GM12874 (cell line): Measurements from ENCODE around the gene PARN.

Experiments used
- TF ChIP-seq, protein P1 (sequence below): IDR thresholded peaks from 2 replicates; pipeline ENCODE4 v1.5.1; 2011; ENCODE audit warnings: low read depth, mild to moderate bottlenecking, control low read depth, low read length, moderate library complexity; ENCODE audit not compliant: insufficient read depth

The PARN gene

DNA sequence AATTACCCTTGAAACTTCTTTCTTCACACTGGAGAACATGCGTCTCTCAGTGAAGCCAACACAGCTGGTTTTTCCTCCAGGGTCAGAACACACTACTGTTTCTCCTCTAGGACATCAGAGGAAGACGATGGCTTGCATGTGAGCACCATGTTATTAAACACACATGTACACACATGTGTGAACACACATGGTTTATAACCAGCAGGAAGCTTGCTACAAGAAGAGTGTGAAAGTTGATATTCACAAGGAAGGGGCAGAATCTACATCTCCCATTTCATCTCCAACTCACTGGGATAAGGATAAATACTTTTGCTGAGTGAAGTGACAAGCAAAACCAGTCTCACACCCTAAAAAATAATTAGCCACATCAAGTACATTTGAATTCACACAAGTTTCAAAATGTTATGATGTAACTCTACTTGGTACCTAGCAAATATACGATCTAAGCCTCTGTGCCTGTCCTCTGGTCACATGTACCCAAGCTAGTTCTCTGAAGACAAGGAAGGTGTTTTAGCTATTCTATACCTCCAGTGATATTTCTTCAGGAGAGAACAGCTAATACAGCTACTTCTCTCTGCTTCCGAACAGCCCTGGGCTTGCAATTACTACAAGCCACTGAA, 127.7 kb downstream of the PARN start:
- TF ChIP-seq, protein P1, sequence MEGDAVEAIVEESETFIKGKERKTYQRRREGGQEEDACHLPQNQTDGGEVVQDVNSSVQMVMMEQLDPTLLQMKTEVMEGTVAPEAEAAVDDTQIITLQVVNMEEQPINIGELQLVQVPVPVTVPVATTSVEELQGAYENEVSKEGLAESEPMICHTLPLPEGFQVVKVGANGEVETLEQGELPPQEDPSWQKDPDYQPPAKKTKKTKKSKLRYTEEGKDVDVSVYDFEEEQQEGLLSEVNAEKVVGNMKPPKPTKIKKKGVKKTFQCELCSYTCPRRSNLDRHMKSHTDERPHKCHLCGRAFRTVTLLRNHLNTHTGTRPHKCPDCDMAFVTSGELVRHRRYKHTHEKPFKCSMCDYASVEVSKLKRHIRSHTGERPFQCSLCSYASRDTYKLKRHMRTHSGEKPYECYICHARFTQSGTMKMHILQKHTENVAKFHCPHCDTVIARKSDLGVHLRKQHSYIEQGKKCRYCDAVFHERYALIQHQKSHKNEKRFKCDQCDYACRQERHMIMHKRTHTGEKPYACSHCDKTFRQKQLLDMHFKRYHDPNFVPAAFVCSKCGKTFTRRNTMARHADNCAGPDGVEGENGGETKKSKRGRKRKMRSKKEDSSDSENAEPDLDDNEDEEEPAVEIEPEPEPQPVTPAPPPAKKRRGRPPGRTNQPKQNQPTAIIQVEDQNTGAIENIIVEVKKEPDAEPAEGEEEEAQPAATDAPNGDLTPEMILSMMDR, result no peak

DNA sequence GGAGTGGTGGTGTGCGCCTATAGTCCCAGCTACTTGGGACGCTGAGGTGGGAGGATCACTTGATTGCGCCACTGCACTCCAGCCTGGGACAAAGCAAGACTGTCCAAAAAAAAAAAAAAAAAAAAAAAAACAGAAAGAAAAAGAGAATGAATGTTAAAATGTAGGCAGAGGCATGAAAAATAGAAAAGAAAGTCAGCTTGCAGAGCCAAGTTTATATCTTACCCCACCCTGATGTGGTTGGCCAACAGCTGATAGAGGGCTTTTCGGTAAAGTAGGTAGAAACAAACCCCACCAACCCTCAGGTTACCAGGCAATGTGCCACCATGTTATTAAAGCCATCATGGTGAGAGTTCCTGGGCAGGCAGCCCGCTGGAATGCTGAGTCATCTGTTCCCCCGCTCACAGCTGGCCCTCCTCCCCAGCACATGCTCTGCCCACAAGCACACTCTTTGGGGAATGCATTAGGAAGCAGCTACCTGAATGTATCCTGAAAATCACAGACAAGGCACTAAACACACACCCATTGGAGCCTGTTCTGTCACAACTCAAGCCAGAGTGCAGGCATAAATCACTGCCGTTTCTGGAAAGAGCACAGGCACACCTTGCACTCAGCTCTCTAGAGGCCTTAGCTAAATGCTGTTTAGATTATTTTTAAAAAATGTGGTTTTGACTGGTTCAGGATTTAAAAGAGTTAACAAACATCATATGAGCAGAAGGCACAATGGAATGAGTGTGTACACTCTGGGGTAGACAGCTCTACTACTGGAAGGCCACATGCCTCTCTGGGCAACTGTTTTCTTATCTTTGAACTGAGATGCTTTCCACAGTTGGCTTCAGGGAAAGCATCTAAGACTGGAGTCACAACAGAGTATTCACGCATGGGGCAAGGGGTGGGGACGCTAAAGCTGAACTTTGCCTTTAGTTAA, 128.5 kb downstream of the PARN start:
- TF ChIP-seq, protein P1, result no peak

DNA sequence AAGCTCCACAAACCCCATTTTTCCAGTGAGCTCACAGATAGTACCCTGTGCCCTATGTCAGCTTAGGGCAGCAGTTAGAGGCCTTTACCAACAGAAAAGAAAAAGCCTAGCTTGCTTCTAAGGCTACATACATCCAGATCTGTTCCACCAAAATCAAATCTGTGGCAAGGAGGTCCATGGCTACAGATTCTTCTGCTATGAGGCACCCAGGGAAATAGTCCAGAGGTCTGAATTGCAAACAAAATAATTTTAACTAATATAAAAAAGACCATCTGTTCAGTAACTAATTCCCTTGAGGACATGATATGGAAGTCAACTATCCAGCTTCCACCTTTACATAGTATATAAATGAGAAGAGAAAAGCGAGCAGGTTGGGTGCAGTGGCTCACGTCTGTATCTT, 129.3 kb downstream of the PARN start:
- TF ChIP-seq, protein P1, result no peak

DNA sequence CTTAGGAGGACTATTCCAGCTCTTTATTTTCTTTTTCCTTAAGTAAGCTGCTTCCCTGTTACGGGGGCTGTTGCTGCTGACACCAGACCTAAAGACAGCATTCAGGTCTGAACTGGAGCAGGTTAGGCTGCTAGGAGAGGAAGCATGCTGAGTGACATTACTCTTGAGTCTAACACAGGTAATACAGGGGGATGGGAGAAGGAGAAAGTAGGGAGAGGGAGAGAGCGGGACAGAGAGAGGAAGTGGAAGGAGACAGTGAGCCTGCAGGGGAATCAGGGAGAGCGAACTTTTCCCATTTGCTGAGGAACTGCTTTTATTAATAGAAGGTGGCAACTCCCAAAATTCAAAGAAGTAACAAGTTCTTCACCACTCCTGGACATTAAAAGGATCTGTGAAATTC, 130.9 kb downstream of the PARN start:
- TF ChIP-seq, protein P1, result no peak

DNA sequence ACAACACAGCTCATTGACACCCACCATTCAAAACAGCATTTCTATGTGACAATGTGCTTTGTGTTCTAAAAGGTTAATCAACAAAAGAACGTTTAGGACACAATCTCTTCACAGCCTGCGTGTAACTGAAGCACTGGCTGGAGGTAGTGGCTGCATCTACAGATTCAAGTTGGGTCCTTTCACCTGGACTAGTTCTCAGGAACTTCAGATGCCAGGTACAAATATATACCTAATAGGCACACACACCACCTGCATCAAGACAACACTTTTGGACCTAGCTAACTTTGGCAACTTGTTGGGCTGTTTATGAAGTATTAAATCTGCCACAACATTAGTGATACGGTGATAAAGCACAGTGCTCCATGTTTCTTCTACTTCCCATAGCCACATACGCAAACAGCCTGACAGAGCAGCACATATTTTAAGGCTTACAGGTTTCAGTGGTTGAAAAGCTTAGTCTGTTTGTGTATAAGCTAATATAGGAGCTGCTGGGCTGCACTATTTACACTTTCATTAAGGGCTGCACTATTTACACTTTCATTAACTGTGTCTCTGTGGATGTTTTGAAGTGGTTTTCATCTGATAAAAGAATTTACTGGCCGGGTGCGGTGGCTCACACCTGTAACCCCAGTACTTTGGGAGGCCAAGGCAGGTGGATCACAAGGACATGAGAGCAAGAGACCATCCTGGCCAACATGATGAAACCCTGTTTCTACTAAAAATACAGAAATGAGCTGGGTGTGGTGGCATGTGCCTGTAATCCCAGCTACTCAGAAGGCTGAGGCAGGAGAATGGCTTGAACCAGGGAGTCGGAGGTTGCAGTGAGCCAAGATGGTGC, 132.6 kb downstream of the PARN start:
- TF ChIP-seq, protein P1, result no peak

DNA sequence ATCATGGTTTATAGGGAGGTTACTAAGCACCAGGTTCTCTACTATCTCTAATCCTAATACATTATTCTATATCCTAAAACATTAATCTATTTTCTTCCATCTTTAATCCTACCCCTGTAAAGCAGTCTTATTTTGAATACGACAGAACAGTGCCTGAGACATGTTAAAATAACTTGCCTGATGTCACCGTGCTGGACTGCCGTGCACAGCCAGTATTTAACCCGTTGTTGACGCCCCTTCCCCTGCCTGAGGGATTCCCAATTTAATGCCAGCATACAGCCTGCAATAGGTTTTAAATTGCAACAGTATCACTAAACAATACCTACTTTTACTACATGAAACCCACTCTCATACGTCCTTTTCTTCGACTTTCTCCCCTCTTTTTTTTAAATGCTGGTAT, 133.3 kb downstream of the PARN start:
- TF ChIP-seq, protein P1, result no peak
